HEK293T (cell line): ENCODE results near the gene BET1L.

Source experiments
- ARNT ChIP-seq: fragments of 450-650 bp; IDR thresholded peaks from 2 replicates; pipeline ENCODE4 v1.6.1; 2017; ENCODE audit warnings: mild to moderate bottlenecking
- BHLHE40 ChIP-seq: fragments of 450-650 bp; IDR thresholded peaks from 2 replicates; pipeline ENCODE4 v1.6.1; 2016; ENCODE audit warnings: mild to moderate bottlenecking, moderate library complexity, borderline replicate concordance
- ELF4 ChIP-seq: fragments of 450-650 bp; IDR thresholded peaks from 2 replicates; pipeline ENCODE4 v1.6.1; 2017; ENCODE audit warnings: antibody characterized with exemption
- FOXK2 ChIP-seq: fragments of 450-650 bp; IDR thresholded peaks from 2 replicates; pipeline ENCODE4 v1.6.1; 2016; ENCODE audit warnings: mild to moderate bottlenecking
- FOXM1 ChIP-seq: fragments of 450-650 bp; IDR thresholded peaks from 2 replicates; pipeline ENCODE4 v1.6.1; 2017; ENCODE audit warnings: mild to moderate bottlenecking, borderline replicate concordance
- LEF1 ChIP-seq: fragments of 450-650 bp; IDR thresholded peaks from 2 replicates; pipeline ENCODE4 v1.6.1; 2017; ENCODE audit warnings: mild to moderate bottlenecking, borderline replicate concordance
- SP1 ChIP-seq: fragments of 450-650 bp; IDR thresholded peaks from 2 replicates; pipeline ENCODE4 v1.6.1; 2017
- SUZ12 ChIP-seq: fragments of 450-650 bp; IDR thresholded peaks from 2 replicates; pipeline ENCODE4 v1.6.1; 2016; ENCODE audit warnings: mild to moderate bottlenecking
- TARDBP ChIP-seq: fragments of 450-650 bp; IDR thresholded peaks from 2 replicates; pipeline ENCODE4 v1.6.1; 2016
- ZNF384 ChIP-seq: fragments of 450-650 bp; IDR thresholded peaks from 2 replicates; pipeline ENCODE4 v1.6.1; 2016

- TF ChIP-seq FOXK2 (no peak), SP1 (no peak), TARDBP (no peak), FOXM1 (no peak), SUZ12 (no peak), ZNF384 (no peak), LEF1 (no peak), ELF4 (no peak), ARNT (no peak), BHLHE40 (no peak)
Measured at GRCh38 chr11:209275-210121, 2.3 kb upstream of the BET1L start.
